SK-N-SH (cell line): Measurements from ENCODE around the gene SDK1. TPM values are rescaled to one million over a fixed set of nuclear protein-coding genes. Genes with fewer than 3 reads are reported as not detected.

ENCODE experiments used
- CTCF ChIA-PET: fragments of 300-600, 350-600 bp; formaldehyde crosslinking; extraction: SDS; loops from one replicate; lab custom pipeline; 2021; lab: Yijun Ruan, JAX
- POLR2A ChIA-PET: fragments of 350-600 bp; sonication (Branson Sonifier 250); formaldehyde crosslinking; extraction: SDS; loops from one replicate; lab custom pipeline; 2020; ENCODE audit warnings: antibody characterized with exemption, inconsistent platforms; lab: Yijun Ruan, JAX
- DNase-seq: peaks from one replicate; pipeline ENCODE4 v3.0.0; 2012
- H2AFZ ChIP-seq: fragments of 200-600 bp; sonication (generic); 2 replicates; pipeline ENCODE4 v1.8.1; 2016; ENCODE audit warnings: antibody characterized with exemption, mild to moderate bottlenecking, low read depth
- H3F3A ChIP-seq: fragments of 200-600 bp; sonication (generic); replicated peaks from 2 replicates; pipeline ENCODE3; 2016; ENCODE audit warnings: antibody characterized with exemption, mild to moderate bottlenecking; ENCODE audit not compliant: insufficient read depth
- H3K27ac ChIP-seq, 2 experiments: fragments of 200-500 bp in 1 of 2; fragments of 200-600 bp in 1 of 2; sonication (Bioruptor generic) in 1 of 2; sonication (generic), shearing (Covaris generic) in 1 of 2; 2 replicates each; pipeline versions ENCODE4 v1.5.1 to v1.6.1; 2014 to 2016; ENCODE audit warnings: low read depth in 2 of 2, inconsistent platforms in 1 of 2, low read length in 1 of 2, mild to moderate bottlenecking in 1 of 2, mixed read lengths in 1 of 2
- H3K27me3 ChIP-seq: fragments of 200-600 bp; sonication (generic), shearing (Covaris generic); 2 replicates; pipeline ENCODE4 v1.6.1; 2016; ENCODE audit warnings: mixed run types; ENCODE audit not compliant: insufficient read depth
- H3K36me3 ChIP-seq, 2 experiments: fragments of 200-500 bp in 1 of 2; fragments of 200-600 bp in 1 of 2; sonication (Bioruptor generic) in 1 of 2; sonication (generic) in 1 of 2; replicated peaks in 1 of 2; 2 replicates each; pipeline versions ENCODE3 to v1.5.1; 2014 to 2016; ENCODE audit warnings: low read length in 1 of 2, mild to moderate bottlenecking in 1 of 2; ENCODE audit not compliant: insufficient read depth in 2 of 2, control insufficient read depth in 1 of 2
- H3K4me1 ChIP-seq, 2 experiments: fragments of 200-500 bp in 1 of 2; fragments of 200-600 bp in 1 of 2; sonication (Bioruptor generic) in 1 of 2; sonication (generic), shearing (Covaris generic) in 1 of 2; 2 replicates each; pipeline versions ENCODE4 v1.5.1 to v1.6.1; 2014 to 2016; ENCODE audit warnings: low read depth in 1 of 2, low read length in 1 of 2, mixed run types in 1 of 2; ENCODE audit not compliant: insufficient read depth in 2 of 2, control insufficient read depth in 1 of 2
- H3K4me2 ChIP-seq: fragments of 200-600 bp; sonication (generic), shearing (Covaris generic); 2 replicates; pipeline ENCODE4 v1.6.1; 2017; ENCODE audit warnings: mixed run types
- H3K4me3 ChIP-seq, 2 experiments: fragments of 200-500 bp in 1 of 2; fragments of 200-600 bp in 1 of 2; sonication (Bioruptor generic) in 1 of 2; sonication (generic), shearing (Covaris generic) in 1 of 2; 2 replicates each; pipeline versions ENCODE4 v1.5.1 to v1.8.1; 2014 to 2016; ENCODE audit warnings: low read depth in 2 of 2, inconsistent platforms in 1 of 2, low read length in 1 of 2, mild to moderate bottlenecking in 1 of 2, mixed read lengths in 1 of 2, moderate library complexity in 1 of 2
- H3K79me2 ChIP-seq: fragments of 200-600 bp; sonication (generic); 2 replicates; pipeline ENCODE4 v1.8.1; 2017; ENCODE audit warnings: mild to moderate bottlenecking; ENCODE audit not compliant: insufficient read depth
- H3K9ac ChIP-seq: fragments of 200-600 bp; sonication (generic); 2 replicates; pipeline ENCODE4 v1.6.1; 2017; ENCODE audit warnings: mixed run types
- H3K9me2 ChIP-seq: fragments of 200-600 bp; sonication (generic); 2 replicates; pipeline ENCODE4 v1.6.1; 2017; ENCODE audit warnings: mixed run types
- H3K9me3 ChIP-seq: fragments of 200-600 bp; sonication (generic); 2 replicates; pipeline ENCODE4 v1.6.1; 2017; ENCODE audit warnings: mixed run types, mild to moderate bottlenecking, moderate library complexity
- H4K20me1 ChIP-seq: fragments of 200-600 bp; sonication (generic); 2 replicates; pipeline ENCODE4 v1.6.1; 2017; ENCODE audit warnings: mild to moderate bottlenecking, mixed run types; ENCODE audit not compliant: insufficient read depth
- CHD2 ChIP-seq: fragments of 150-350 bp; IDR thresholded peaks from 2 replicates; pipeline ENCODE4 v1.6.1; 2018; ENCODE audit warnings: low read length; ENCODE audit not compliant: partially characterized antibody
- ELF1 ChIP-seq: IDR thresholded peaks from 2 replicates; pipeline ENCODE4 v1.4.0; 2012
- EP300 ChIP-seq, 2 experiments: IDR thresholded peaks; 2 replicates each; pipeline versions ENCODE4 v1.4.0 to v1.6.1; 2012; ENCODE audit warnings: borderline replicate concordance in 1 of 2, low read depth in 1 of 2, low read length in 1 of 2
- EZH2phosphoT487 ChIP-seq: fragments of 200-600 bp; sonication (generic); IDR thresholded peaks from 2 replicates; pipeline ENCODE4 v1.6.1; 2017; ENCODE audit warnings: low read depth, mixed run types, mild to moderate bottlenecking, antibody characterized with exemption, moderate library complexity, borderline replicate concordance
- GABPA ChIP-seq: IDR thresholded peaks from 2 replicates; pipeline ENCODE4 v1.4.0; 2012; ENCODE audit warnings: low read depth, mild to moderate bottlenecking
- GATA2 ChIP-seq: sonication (generic); formaldehyde crosslinking; IDR thresholded peaks from 2 replicates; pipeline ENCODE4 v1.5.0; 2020; ENCODE audit warnings: mild to moderate bottlenecking, missing genetic modification reagents
- JUND ChIP-seq: IDR thresholded peaks from 2 replicates; pipeline ENCODE4 v1.4.0; 2012
- RAD21 ChIP-seq: IDR thresholded peaks from 2 replicates; pipeline ENCODE4 v1.6.1; 2012; ENCODE audit warnings: mild to moderate bottlenecking, low read length
- RCOR1 ChIP-seq: fragments of 150-350 bp; IDR thresholded peaks from 2 replicates; pipeline ENCODE4 v1.6.1; 2017; ENCODE audit warnings: antibody characterized with exemption, low read length
- RFX5 ChIP-seq: IDR thresholded peaks from 2 replicates; pipeline ENCODE4 v1.6.1; 2012; ENCODE audit warnings: mild to moderate bottlenecking, improper control_type of control experiment, low read length
- RXRA ChIP-seq: IDR thresholded peaks from 2 replicates; pipeline ENCODE4 v1.4.0; 2012; ENCODE audit warnings: low read depth, mild to moderate bottlenecking, borderline replicate concordance
- SIN3A ChIP-seq: IDR thresholded peaks from 2 replicates; pipeline ENCODE4 v1.6.1; 2012; ENCODE audit warnings: low read depth, mild to moderate bottlenecking, low read length, moderate library complexity, borderline replicate concordance
- TAF1 ChIP-seq: IDR thresholded peaks from 2 replicates; pipeline ENCODE4 v1.6.1; 2012; ENCODE audit warnings: low read depth, mild to moderate bottlenecking, low read length, moderate library complexity, borderline replicate concordance
- YY1 ChIP-seq: IDR thresholded peaks from 2 replicates; pipeline ENCODE4 v1.4.0; 2012; ENCODE audit warnings: low read depth, mild to moderate bottlenecking
- WGBS: methylation state at CpG from one replicate; pipeline ENCODE4 v1.1.6; 2017; ENCODE audit warnings: low lambda C conversion rate; 5-methylcytosine and 5-hydroxymethylcytosine counted together
- polyA plus RNA-seq, 3 experiments: library from polyadenylated mRNA; depleted of rRNA; stranded (reverse); fragments of >200 nt; gene quantifications; 2 replicates each; pipeline ENCODE4 v1.2.3, GENCODE V29; 2012
- TF ChIP-seq, protein P1 (sequence below): IDR thresholded peaks from 2 replicates; pipeline ENCODE4 v1.4.0; 2012; ENCODE audit warnings: low read depth
- TF ChIP-seq, protein P2 (sequence below): IDR thresholded peaks from 2 replicates; pipeline ENCODE4 v1.4.0; 2012; ENCODE audit warnings: low read depth, borderline replicate concordance
- TF ChIP-seq, protein P3 (sequence below): fragments of 150-350 bp; IDR thresholded peaks from 2 replicates; pipeline ENCODE4 v1.6.1; 2017; ENCODE audit warnings: antibody characterized with exemption, low read length, low read depth, borderline replicate concordance
- TF ChIP-seq, protein P4 (sequence below): IDR thresholded peaks from 2 replicates; pipeline ENCODE4; 2012

SDK1 gene
- polyA plus RNA-seq, 1 of the 3 experiments (the other 2 are of a cell fraction), result 1.2 TPM

DNA sequence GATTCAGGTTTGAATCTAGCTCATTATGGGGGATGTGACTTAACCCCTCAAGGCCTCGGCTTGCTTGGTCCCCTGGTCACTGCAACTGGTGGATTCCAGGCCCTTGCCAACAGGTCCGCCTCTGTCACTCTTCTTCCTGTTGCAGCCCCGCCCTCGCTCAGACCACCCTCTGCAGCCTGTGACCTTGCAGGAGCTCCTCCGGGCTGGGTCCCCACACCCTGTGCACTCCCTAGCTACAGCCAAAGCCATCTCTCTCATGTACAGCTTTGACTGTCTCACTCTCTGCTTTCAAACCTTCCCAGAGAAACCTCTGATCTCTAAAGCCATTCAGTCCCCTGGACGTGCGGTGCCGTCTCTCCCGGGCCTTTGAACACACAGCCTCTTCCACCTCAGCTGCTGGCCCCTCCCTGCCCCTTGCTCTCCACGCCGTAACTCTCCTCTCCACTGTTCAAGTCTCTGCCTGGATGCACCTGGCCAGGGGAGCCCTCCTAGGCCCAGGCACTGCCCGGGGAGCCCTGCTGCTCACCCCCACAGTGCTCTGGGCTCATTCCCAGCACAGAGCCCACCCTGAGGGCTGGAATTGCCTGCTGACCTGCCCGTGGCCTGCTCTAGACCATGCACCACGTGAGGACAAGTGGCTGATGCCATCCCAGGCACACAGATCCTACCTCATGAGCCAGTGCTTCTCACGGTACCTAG lies 895.2 kb downstream of the SDK1 start:
- DNase-seq, result no peak
- POLR2A ChIA-PET, result no interaction called here

DNA sequence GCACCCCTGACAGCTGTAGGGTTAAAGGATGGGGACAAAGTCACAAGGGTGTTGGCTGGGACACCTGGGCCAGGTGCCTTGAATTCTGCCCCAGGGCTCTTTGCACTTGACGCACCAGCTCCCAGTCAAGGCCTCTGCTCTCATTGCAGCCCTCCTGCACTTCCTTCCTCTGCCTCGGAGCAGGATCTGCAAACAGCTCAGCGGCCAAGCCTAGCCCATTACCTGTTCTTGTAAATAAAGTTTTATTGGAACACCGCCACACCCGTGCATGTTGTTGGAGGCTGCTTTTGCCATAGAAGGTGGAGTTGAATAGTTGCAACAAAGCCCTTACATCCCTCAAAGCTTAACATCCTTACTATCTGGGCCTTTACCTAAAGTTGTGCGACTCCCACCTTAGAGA lies 897.2 kb downstream of the SDK1 start:
- WGBS, result 64% methylated on average over 6 of the region's 6 CpGs
- TF ChIP-seq RCOR1 (no peak), GATA2 (CRISPR knock-in tag) (no peak), TAF1 (no peak), EP300 (IDR thresholded peaks at IDR 0.05; ENCODE audit: borderline replicate concordance in 1 of 2, low read depth in 1 of 2, low read length in 1 of 2) (no peak), YY1 (no peak), RXRA (no peak), SIN3A (no peak), RAD21 (no peak), ELF1 (no peak)
- TF ChIP-seq, protein P1, sequence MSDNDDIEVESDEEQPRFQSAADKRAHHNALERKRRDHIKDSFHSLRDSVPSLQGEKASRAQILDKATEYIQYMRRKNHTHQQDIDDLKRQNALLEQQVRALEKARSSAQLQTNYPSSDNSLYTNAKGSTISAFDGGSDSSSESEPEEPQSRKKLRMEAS, result no peak
- TF ChIP-seq, protein P2, sequence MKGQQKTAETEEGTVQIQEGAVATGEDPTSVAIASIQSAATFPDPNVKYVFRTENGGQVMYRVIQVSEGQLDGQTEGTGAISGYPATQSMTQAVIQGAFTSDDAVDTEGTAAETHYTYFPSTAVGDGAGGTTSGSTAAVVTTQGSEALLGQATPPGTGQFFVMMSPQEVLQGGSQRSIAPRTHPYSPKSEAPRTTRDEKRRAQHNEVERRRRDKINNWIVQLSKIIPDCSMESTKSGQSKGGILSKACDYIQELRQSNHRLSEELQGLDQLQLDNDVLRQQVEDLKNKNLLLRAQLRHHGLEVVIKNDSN, result no peak
- TF ChIP-seq, protein P3, sequence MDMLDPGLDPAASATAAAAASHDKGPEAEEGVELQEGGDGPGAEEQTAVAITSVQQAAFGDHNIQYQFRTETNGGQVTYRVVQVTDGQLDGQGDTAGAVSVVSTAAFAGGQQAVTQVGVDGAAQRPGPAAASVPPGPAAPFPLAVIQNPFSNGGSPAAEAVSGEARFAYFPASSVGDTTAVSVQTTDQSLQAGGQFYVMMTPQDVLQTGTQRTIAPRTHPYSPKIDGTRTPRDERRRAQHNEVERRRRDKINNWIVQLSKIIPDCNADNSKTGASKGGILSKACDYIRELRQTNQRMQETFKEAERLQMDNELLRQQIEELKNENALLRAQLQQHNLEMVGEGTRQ, result no peak
- Histone ChIP-seq H3K4me2 (no peak overlapping the region), H3K36me3 (no peaks in the 10 kb centered on the region), H3K9ac (no peak overlapping the region), H3K27me3 (no peaks in the 10 kb centered on the region), H4K20me1 (no peaks in the 10 kb centered on the region), H3K9me3 (no peaks in the 10 kb centered on the region), H3K27ac (no peak overlapping the region), H3K9me2 (no peaks in the 10 kb centered on the region), H3F3A (no peaks in the 10 kb centered on the region), H3K4me3 (no peak overlapping the region), H3K79me2 (no peaks in the 10 kb centered on the region), H3K4me1 (peaks cover 0 to 23% of the 10 kb centered on the region in 2 experiments; a peak in 1 of 4 replicates), H2AFZ (no peak overlapping the region)
- ChIA-PET POLR2A (no interaction called here), CTCF (no interaction called here)
- DNase-seq, result no peak

More for the DNA sequence above, 895.2 kb downstream of the SDK1 start:
- no peak overlapping the region for H3K27ac ChIP-seq
- H4K20me1 ChIP-seq, result no peaks in the 10 kb centered on the region
- WGBS, result 46% methylated on average over 15 of the region's 15 CpGs
- H3K4me3 ChIP-seq, result no peak overlapping the region
- no peak overlapping the region for H2AFZ ChIP-seq
- no peaks in the 10 kb centered on the region for H3F3A ChIP-seq
- 0 out of 2 replicates have a peak, but pooled peaks cover 3% of the 10 kb centered on the region for H3K9me3 ChIP-seq
- TF ChIP-seq SIN3A, result no peak
- no peak for TF ChIP-seq RCOR1
- TF ChIP-seq, protein P2, result no peak
- TF ChIP-seq EZH2phosphoT487, result no peak
- TF ChIP-seq, protein P4, sequence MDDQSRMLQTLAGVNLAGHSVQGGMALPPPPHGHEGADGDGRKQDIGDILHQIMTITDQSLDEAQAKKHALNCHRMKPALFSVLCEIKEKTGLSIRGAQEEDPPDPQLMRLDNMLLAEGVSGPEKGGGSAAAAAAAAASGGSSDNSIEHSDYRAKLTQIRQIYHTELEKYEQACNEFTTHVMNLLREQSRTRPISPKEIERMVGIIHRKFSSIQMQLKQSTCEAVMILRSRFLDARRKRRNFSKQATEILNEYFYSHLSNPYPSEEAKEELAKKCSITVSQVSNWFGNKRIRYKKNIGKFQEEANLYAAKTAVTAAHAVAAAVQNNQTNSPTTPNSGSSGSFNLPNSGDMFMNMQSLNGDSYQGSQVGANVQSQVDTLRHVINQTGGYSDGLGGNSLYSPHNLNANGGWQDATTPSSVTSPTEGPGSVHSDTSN, result no peak
- no peak for TF ChIP-seq CHD2
- no peak for TF ChIP-seq JUND
- no peak for TF ChIP-seq GABPA
- TF ChIP-seq YY1, result no peak
- no peak for TF ChIP-seq RFX5
- H3K9ac ChIP-seq, result no peak overlapping the region
- no peaks in the 10 kb centered on the region for H3K9me2 ChIP-seq
- no peaks in the 10 kb centered on the region for H3K27me3 ChIP-seq
- H3K36me3 ChIP-seq, result no peaks in the 10 kb centered on the region
- CTCF ChIA-PET, result interaction anchor here (2.3 kb wide), 1 partner anchor 11 kb away, joined by 7 read pairs; no protein-coding TSS in a partner anchor
- no peaks in the 10 kb centered on the region for H3K79me2 ChIP-seq
- H3K4me2 ChIP-seq, result no peak overlapping the region
- peaks cover 0 to 11% of the 10 kb centered on the region in 2 experiments; a peak in 1 of 4 replicates for H3K4me1 ChIP-seq
